IMR-90 (cell line): ENCODE data around the gene PRPF40B. TPM values are rescaled to one million over a fixed set of nuclear protein-coding genes. Genes with fewer than 3 reads are reported as not detected.

ENCODE experiments used
- ATAC-seq: fragments of 200-7000 bp; cut with Tn5 transposase; 2 replicates; pipeline ENCODE4 v1.9.1; 2020; ENCODE audit warnings: low read depth, mild to moderate bottlenecking, moderate library complexity
- BruUV-seq: library from RNA; stranded (reverse); fragments of 400-500 nt; replicated peaks from 2 replicates; lab custom pipeline; 2021; lab: Mats Ljungman, UMichigan
- CTCF ChIA-PET: fragments of 300-600 bp; formaldehyde crosslinking; extraction: SDS; loops from one replicate; lab custom pipeline; 2021; ENCODE audit warnings: antibody characterized with exemption; lab: Yijun Ruan, JAX
- POLR2A ChIA-PET: fragments of 300-600 bp; sonication (Branson Sonifier 250); formaldehyde crosslinking; loops from one replicate; lab custom pipeline; 2022; ENCODE audit warnings: antibody characterized with exemption; ENCODE audit not compliant: unreplicated experiment; lab: Charles Lee
- DNase-seq: peaks from one replicate; pipeline ENCODE4 v3.0.0; 2013
- H2AFZ ChIP-seq: replicated peaks from 2 replicates; pipeline ENCODE3; 2013; ENCODE audit warnings: low read length, mild to moderate bottlenecking; ENCODE audit not compliant: poor library complexity
- H2AK5ac ChIP-seq: 2 replicates; pipeline ENCODE4 v1.6.1; 2013; ENCODE audit warnings: low read depth, low read length, inconsistent platforms
- H2AK9ac ChIP-seq: replicated peaks from 2 replicates; pipeline ENCODE3; 2013; ENCODE audit warnings: mild to moderate bottlenecking, low read depth, low read length, moderate library complexity; ENCODE audit not compliant: poor library complexity
- H2BK120ac ChIP-seq: 2 replicates; pipeline ENCODE4 v1.6.1; 2013; ENCODE audit warnings: low read depth, low read length, inconsistent platforms
- H2BK15ac ChIP-seq: 3 replicates; pipeline ENCODE4 v1.6.1; 2013; ENCODE audit warnings: low read depth, low read length, inconsistent platforms
- H2BK20ac ChIP-seq: 2 replicates; pipeline ENCODE4 v1.6.1; 2013; ENCODE audit warnings: low read depth, mild to moderate bottlenecking, inconsistent platforms, low read length, moderate library complexity
- H2BK5ac ChIP-seq: 2 replicates; pipeline ENCODE4 v1.6.1; 2013; ENCODE audit warnings: mild to moderate bottlenecking, low read depth, low read length, inconsistent platforms; ENCODE audit not compliant: poor library complexity, severe bottlenecking
- H3K14ac ChIP-seq: replicated peaks from 2 replicates; pipeline ENCODE4 v1.6.1; 2013; ENCODE audit warnings: low read depth, low read length, inconsistent platforms
- H3K18ac ChIP-seq: 2 replicates; pipeline ENCODE4 v1.6.1; 2013; ENCODE audit warnings: low read depth, low read length, control low read depth
- H3K23ac ChIP-seq: 2 replicates; pipeline ENCODE4 v1.6.1; 2013; ENCODE audit warnings: low read depth, low read length, inconsistent platforms
- H3K27ac ChIP-seq: 2 replicates; pipeline ENCODE4 v1.5.1; 2013; ENCODE audit warnings: mild to moderate bottlenecking, control low read depth, low read length; ENCODE audit not compliant: insufficient read depth
- H3K27me3 ChIP-seq: 2 replicates; pipeline ENCODE4 v1.6.1; 2013; ENCODE audit warnings: low read length; ENCODE audit not compliant: control insufficient read depth, insufficient read depth
- H3K36me3 ChIP-seq: 2 replicates; pipeline ENCODE4 v1.6.1; 2013; ENCODE audit warnings: low read length, mixed read lengths; ENCODE audit not compliant: control insufficient read depth, insufficient read depth
- H3K4ac ChIP-seq: 2 replicates; pipeline ENCODE4 v1.6.1; 2013; ENCODE audit warnings: low read depth, low read length, inconsistent platforms
- H3K4me1 ChIP-seq: 2 replicates; pipeline ENCODE4 v1.6.1; 2013; ENCODE audit warnings: low read length, mixed read lengths; ENCODE audit not compliant: control insufficient read depth, insufficient read depth
- H3K4me2 ChIP-seq: 2 replicates; pipeline ENCODE4 v1.6.1; 2013; ENCODE audit warnings: low read depth, mild to moderate bottlenecking, control low read depth, low read length, moderate library complexity
- H3K4me3 ChIP-seq: 2 replicates; pipeline ENCODE4 v1.5.1; 2013; ENCODE audit warnings: low read depth, mild to moderate bottlenecking, control low read depth, low read length, moderate library complexity; ENCODE audit not compliant: insufficient read depth
- H3K56ac ChIP-seq: 2 replicates; pipeline ENCODE4 v1.6.1; 2013; ENCODE audit warnings: low read length, inconsistent platforms; ENCODE audit not compliant: insufficient read depth; ENCODE audit errors: extremely low read depth
- H3K79me1 ChIP-seq, 2 experiments: 2 replicates each; pipeline ENCODE4 v1.6.1; 2013; ENCODE audit warnings: low read length in 2 of 2, inconsistent platforms in 1 of 2, low read depth in 1 of 2
- H3K9ac ChIP-seq: 2 replicates; pipeline ENCODE4 v1.6.1; 2013; ENCODE audit warnings: low read depth, low read length, control low read depth
- H3K9me1 ChIP-seq: 2 replicates; pipeline ENCODE4 v1.6.1; 2013; ENCODE audit warnings: low read length, inconsistent platforms; ENCODE audit not compliant: insufficient read depth
- H3K9me3 ChIP-seq: 2 replicates; pipeline ENCODE4 v1.6.1; 2013; ENCODE audit warnings: low read length; ENCODE audit not compliant: control insufficient read depth, insufficient read depth
- H4K20me1 ChIP-seq: 2 replicates; pipeline ENCODE4 v1.6.1; 2013; ENCODE audit warnings: low read length, inconsistent platforms; ENCODE audit not compliant: insufficient read depth
- H4K5ac ChIP-seq: 2 replicates; pipeline ENCODE4 v1.6.1; 2013; ENCODE audit warnings: mild to moderate bottlenecking, low read depth, low read length, control low read depth
- H4K8ac ChIP-seq, 2 experiments: 2 replicates each; pipeline ENCODE4 v1.6.1; 2013; ENCODE audit warnings: low read depth in 2 of 2, low read length in 2 of 2, control low read depth in 1 of 2, inconsistent platforms in 1 of 2
- H4K91ac ChIP-seq: 2 replicates; pipeline ENCODE4 v1.6.1; 2013; ENCODE audit warnings: low read depth, low read length, inconsistent platforms; ENCODE audit not compliant: insufficient read depth
- BHLHE40 ChIP-seq: fragments of 150-350 bp; IDR thresholded peaks from 2 replicates; pipeline ENCODE4 v1.6.1; 2016; ENCODE audit warnings: mild to moderate bottlenecking, low read depth, low read length
- CEBPB ChIP-seq: IDR thresholded peaks from 2 replicates; pipeline ENCODE4 v1.6.1; 2012; ENCODE audit warnings: low read depth, low read length, improper control_type of control experiment
- CHD1 ChIP-seq: IDR thresholded peaks from 2 replicates; pipeline ENCODE4 v1.6.1; 2012; ENCODE audit warnings: low read depth, low read length, improper control_type of control experiment
- FOS ChIP-seq: fragments of 150-350 bp; IDR thresholded peaks from 2 replicates; pipeline ENCODE4 v1.6.1; 2016; ENCODE audit warnings: low read depth, low read length
- MAFK ChIP-seq: IDR thresholded peaks from 2 replicates; pipeline ENCODE4 v1.6.1; 2012; ENCODE audit warnings: low read depth, low read length, improper control_type of control experiment
- MAZ ChIP-seq: IDR thresholded peaks from 2 replicates; pipeline ENCODE4 v1.6.1; 2012; ENCODE audit warnings: low read depth, mild to moderate bottlenecking, low read length, improper control_type of control experiment, moderate library complexity, borderline replicate concordance
- MXI1 ChIP-seq: IDR thresholded peaks from 2 replicates; pipeline ENCODE4 v1.6.1; 2012; ENCODE audit warnings: low read depth, mild to moderate bottlenecking, low read length, moderate library complexity, borderline replicate concordance
- NFE2L2 ChIP-seq: fragments of 150-350 bp; IDR thresholded peaks from 2 replicates; pipeline ENCODE4 v1.6.1; 2016; ENCODE audit warnings: low read depth, mild to moderate bottlenecking, low read length
- POLR2A ChIP-seq: IDR thresholded peaks from 2 replicates; pipeline ENCODE4 v1.6.1; 2012; ENCODE audit warnings: mild to moderate bottlenecking, low read depth, low read length
- RAD21 ChIP-seq: IDR thresholded peaks from 2 replicates; pipeline ENCODE4 v1.6.1; 2012; ENCODE audit warnings: low read length, improper control_type of control experiment
- RCOR1 ChIP-seq: IDR thresholded peaks from 2 replicates; pipeline ENCODE4 v1.6.1; 2012; ENCODE audit warnings: mild to moderate bottlenecking, low read length, improper control_type of control experiment; ENCODE audit not compliant: insufficient replicate concordance
- WGBS, 2 experiments: methylation state at CpG; one replicate each; pipeline versions ENCODE4 v1.1.5 to v1.1.7; 2013; ENCODE audit warnings: missing lambda C conversion rate in 2 of 2; ENCODE audit not compliant: insufficient read length in 1 of 2; ENCODE audit errors: extremely low coverage in 2 of 2; 5-methylcytosine and 5-hydroxymethylcytosine counted together
- dilution Hi-C: fragments of 300-500 bp; cut with HindIII; formaldehyde crosslinking; loops from one replicate; pipeline ENCODE4 v1.14.3; 2018; ENCODE audit warnings: low sequenced_read_pairs; ENCODE audit not compliant: unreplicated experiment
- in situ Hi-C: fragments of 300-500 bp; cut with MboI; formaldehyde crosslinking; loops from 3 replicates; pipeline ENCODE4 v1.14.3; 2019; ENCODE audit warnings: low sequenced_read_pairs, inconsistent platforms, mixed read lengths
- intact Hi-C: fragments of 100-400 bp; cut with micrococcal nuclease; formaldehyde crosslinking; loops from 2 replicates; pipeline ENCODE4 v1.10.0; 2022
- polyA plus RNA-seq, 3 experiments: library from polyadenylated mRNA; depleted of rRNA; stranded (reverse); fragments of >200 nt; gene quantifications; 2 replicates each; pipeline ENCODE4 v1.2.3, GENCODE V29; 2012; ENCODE audit warnings: low replicate concordance in 1 of 3
- total RNA-seq: library from RNA; depleted of rRNA; stranded (reverse); fragments of >200 nt; gene quantifications from 2 replicates; pipeline ENCODE4 v1.2.3, GENCODE V29; 2012
- TF ChIP-seq, protein P1 (sequence below): fragments of 150-350 bp; IDR thresholded peaks from 2 replicates; pipeline ENCODE4 v1.6.1; 2016; ENCODE audit warnings: low read depth, mild to moderate bottlenecking, low read length, moderate library complexity, borderline replicate concordance
- TF ChIP-seq, protein P2 (sequence below): fragments of 150-350 bp; IDR thresholded peaks from 2 replicates; pipeline ENCODE4 v1.6.1; 2017; ENCODE audit warnings: mild to moderate bottlenecking, antibody characterized with exemption, low read length, low read depth
- TF ChIP-seq, protein P3 (sequence below): conservative IDR thresholded peaks from 2 replicates; pipeline ENCODE4 v1.5.1; 2012; ENCODE audit warnings: mild to moderate bottlenecking, low read depth, low read length, improper control_type of control experiment

The PRPF40B gene
- total and polyA plus RNA-seq, 2 of the 4 experiments (the other 2 are of a cell fraction): 5.0 to 11.8 TPM

DNA sequence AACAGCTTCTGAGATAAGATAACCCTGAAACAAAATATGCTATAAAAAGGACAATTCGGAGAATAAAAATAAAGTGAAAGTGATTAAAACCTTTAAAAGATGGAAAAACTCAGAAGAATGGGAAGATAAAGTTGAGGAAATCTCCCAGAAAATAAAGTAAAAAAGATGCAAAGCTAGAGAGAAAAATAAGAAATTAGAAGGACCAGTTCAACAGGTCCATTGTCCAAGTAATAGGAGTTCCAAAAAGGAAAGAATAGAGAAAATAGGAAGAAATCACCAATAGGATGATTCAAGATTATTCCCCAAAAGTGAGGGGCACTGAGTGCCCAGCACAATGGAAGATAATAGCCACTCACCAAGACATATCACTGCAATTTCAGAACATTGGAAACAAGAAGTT, 4.8 kb upstream of the PRPF40B start:
- WGBS, 2 experiments: no CpG with 5 or more reads among the region's 1 CpG
- in situ Hi-C loops: no loop called here

More for the DNA sequence above, 4.8 kb upstream of the PRPF40B start:
- H4K8ac ChIP-seq: no peak overlapping the region
- no peak overlapping the region for H3K18ac ChIP-seq
- intact Hi-C loops: no loop called here
- peaks cover 2% of the 10 kb centered on the region; the same call in 1 of the 2 replicates for H3K9me3 ChIP-seq
- H2BK15ac ChIP-seq: no peak overlapping the region
- H2AFZ ChIP-seq: no peak overlapping the region
- peaks cover 0 to 13% of the 10 kb centered on the region in 2 experiments; a peak in 2 of 4 replicates for H3K79me1 ChIP-seq
- H2BK120ac ChIP-seq: no peak overlapping the region
- H3K9me1 ChIP-seq: no peaks in the 10 kb centered on the region
- H3K4ac ChIP-seq: no peak overlapping the region
- TF ChIP-seq RAD21 (no peak), RCOR1 (no peak), CEBPB (no peak), NFE2L2 (no peak), MAZ (no peak), BHLHE40 (no peak), MXI1 (no peak), POLR2A (no peak), CHD1 (no peak), FOS (no peak), MAFK (no peak)
- TF ChIP-seq, protein P1, sequence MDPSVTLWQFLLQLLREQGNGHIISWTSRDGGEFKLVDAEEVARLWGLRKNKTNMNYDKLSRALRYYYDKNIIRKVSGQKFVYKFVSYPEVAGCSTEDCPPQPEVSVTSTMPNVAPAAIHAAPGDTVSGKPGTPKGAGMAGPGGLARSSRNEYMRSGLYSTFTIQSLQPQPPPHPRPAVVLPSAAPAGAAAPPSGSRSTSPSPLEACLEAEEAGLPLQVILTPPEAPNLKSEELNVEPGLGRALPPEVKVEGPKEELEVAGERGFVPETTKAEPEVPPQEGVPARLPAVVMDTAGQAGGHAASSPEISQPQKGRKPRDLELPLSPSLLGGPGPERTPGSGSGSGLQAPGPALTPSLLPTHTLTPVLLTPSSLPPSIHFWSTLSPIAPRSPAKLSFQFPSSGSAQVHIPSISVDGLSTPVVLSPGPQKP: no peak
- TF ChIP-seq, protein P2, sequence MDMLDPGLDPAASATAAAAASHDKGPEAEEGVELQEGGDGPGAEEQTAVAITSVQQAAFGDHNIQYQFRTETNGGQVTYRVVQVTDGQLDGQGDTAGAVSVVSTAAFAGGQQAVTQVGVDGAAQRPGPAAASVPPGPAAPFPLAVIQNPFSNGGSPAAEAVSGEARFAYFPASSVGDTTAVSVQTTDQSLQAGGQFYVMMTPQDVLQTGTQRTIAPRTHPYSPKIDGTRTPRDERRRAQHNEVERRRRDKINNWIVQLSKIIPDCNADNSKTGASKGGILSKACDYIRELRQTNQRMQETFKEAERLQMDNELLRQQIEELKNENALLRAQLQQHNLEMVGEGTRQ: no peak
- TF ChIP-seq, protein P3, sequence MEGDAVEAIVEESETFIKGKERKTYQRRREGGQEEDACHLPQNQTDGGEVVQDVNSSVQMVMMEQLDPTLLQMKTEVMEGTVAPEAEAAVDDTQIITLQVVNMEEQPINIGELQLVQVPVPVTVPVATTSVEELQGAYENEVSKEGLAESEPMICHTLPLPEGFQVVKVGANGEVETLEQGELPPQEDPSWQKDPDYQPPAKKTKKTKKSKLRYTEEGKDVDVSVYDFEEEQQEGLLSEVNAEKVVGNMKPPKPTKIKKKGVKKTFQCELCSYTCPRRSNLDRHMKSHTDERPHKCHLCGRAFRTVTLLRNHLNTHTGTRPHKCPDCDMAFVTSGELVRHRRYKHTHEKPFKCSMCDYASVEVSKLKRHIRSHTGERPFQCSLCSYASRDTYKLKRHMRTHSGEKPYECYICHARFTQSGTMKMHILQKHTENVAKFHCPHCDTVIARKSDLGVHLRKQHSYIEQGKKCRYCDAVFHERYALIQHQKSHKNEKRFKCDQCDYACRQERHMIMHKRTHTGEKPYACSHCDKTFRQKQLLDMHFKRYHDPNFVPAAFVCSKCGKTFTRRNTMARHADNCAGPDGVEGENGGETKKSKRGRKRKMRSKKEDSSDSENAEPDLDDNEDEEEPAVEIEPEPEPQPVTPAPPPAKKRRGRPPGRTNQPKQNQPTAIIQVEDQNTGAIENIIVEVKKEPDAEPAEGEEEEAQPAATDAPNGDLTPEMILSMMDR: no peak
- no peak overlapping the region for H4K5ac ChIP-seq
- CTCF ChIA-PET: interaction anchor here (0.9 kb wide), 1 partner anchor 18 kb away, joined by 4 read pairs; no protein-coding TSS in a partner anchor
- no TSS peak for BruUV-seq
- no peak overlapping the region for H2BK5ac ChIP-seq
- peaks cover 3% of the 10 kb centered on the region; the same call in 1 of the 2 replicates for H3K27me3 ChIP-seq
- H3K27ac ChIP-seq: no peak overlapping the region
- H3K9ac ChIP-seq: no peak overlapping the region
- DNase-seq (no peak), ATAC-seq (no peak)
- no peak overlapping the region for H3K4me2 ChIP-seq
- no peak overlapping the region for H2BK20ac ChIP-seq
- H2AK9ac ChIP-seq: no peak overlapping the region
- H3K36me3 ChIP-seq: no peaks in the 10 kb centered on the region
- H4K91ac ChIP-seq: no peak overlapping the region
- H3K4me3 ChIP-seq: no peak overlapping the region
- H3K14ac ChIP-seq: no peak overlapping the region
- dilution Hi-C loops: no loop called here
- H3K56ac ChIP-seq: no peak overlapping the region
- no peak overlapping the region for H3K23ac ChIP-seq
- peaks cover 7% of the 10 kb centered on the region for H3K4me1 ChIP-seq
- POLR2A ChIA-PET: no interaction called here
- H2AK5ac ChIP-seq: no peak overlapping the region
- H4K20me1 ChIP-seq: no peaks in the 10 kb centered on the region
